ENCODE data around the gene ECE2.
A peak's percentile ranks its signal among the peaks of the same experiment; 100 is the strongest.

Gene ECE2

DNA sequence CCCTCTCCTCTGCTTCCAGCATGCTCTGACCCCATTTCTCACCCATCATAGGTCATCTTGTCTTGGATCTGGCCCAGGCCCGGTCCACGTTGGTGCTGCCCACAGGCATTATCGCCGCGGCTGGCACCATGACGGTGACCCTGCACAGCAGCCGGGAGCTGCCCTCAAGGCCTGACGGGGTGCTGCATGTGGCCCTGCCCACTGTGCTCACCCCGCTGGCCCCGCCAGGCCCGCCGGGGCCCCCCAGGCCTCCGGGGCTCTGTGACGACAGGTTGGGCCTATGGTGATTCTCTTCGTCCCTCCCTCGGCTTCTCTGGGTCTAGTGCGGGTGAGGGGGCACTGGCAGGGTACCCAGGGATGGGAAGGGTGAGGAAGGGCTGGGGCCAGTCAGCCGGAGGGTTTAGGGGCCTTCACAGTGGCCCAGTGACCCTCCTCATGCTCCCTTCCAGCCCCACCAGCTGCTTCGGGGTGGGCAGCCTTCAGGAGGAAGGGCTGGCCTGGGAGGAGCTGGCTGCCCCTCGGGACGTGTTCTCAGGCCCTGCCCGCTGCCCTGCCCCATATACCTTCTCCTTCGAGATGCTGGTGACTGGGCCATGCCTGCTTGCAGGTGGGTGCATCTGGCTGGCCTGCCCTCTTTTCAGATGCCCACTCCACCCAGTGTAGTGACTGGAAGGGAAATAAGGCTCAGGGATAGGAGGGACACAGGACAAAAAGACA lies 42.5 kb upstream of the ECE2 start:
- Histone ChIP-seq H4K20me1 (peaks cover 0 to 72% (median 41%) of the 10 kb centered on the region in 11 experiments; a peak in 19 of 22 replicates), H3K4me2 (peak overlapping the region in 9 of 11 experiments; percentile 64 to 98 (median 93); a peak in 17 of 22 replicates), H3K9me3 (replicated peaks in 1 of 11) (no peaks in the 10 kb centered on the region), H3K9ac (peak overlapping the region in 2 of 11 experiments; percentile 9 to 16; a peak in 2 of 22 replicates), H3K27ac (no peak overlapping the region), H3K36me3 (no peaks in the 10 kb centered on the region), H3K4me3 (no peak overlapping the region), H3K4me1 (peaks cover 50 to 97% (median 80%) of the 10 kb centered on the region in 10 experiments), H3K27me3 (peaks cover 41 to 47% (median 45%) of the 10 kb centered on the region in 11 experiments)
- TF ChIP-seq Cebpa-rat (IDR thresholded peaks at IDR 0.05) = no peak

- H3K27ac ChIP-seq = peak overlapping the region in 2 of 11 experiments; percentile 35 to 62; a peak in 2 of 22 replicates
- no peaks in the 10 kb centered on the region for H3K36me3 ChIP-seq
- peak overlapping the region; percentile 40 to 98 (median 90) for H3K4me2 ChIP-seq
- peaks cover 32 to 38% (median 36%) of the 10 kb centered on the region in 11 experiments for H3K27me3 ChIP-seq
- TF ChIP-seq Cebpa-rat (IDR thresholded peaks at IDR 0.05) = no peak
- peaks cover 55 to 95% (median 82%) of the 10 kb centered on the region in 10 experiments for H3K4me1 ChIP-seq
- H3K4me3 ChIP-seq = peak overlapping the region in 1 of 10 experiments; percentile 7; a peak in 2 of 20 replicates
- peak overlapping the region in 3 of 11 experiments; percentile 37 to 40 (median 37); a peak in 4 of 22 replicates for H3K9ac ChIP-seq
- peaks cover 0 to 76% (median 41%) of the 10 kb centered on the region in 11 experiments; a peak in 19 of 22 replicates for H4K20me1 ChIP-seq
- no peaks in the 10 kb centered on the region for H3K9me3 ChIP-seq (replicated peaks in 1 of 11)
Measured at GRCh38 chr3:184234224-184234623, 41.6 kb upstream of the ECE2 start.

DNA sequence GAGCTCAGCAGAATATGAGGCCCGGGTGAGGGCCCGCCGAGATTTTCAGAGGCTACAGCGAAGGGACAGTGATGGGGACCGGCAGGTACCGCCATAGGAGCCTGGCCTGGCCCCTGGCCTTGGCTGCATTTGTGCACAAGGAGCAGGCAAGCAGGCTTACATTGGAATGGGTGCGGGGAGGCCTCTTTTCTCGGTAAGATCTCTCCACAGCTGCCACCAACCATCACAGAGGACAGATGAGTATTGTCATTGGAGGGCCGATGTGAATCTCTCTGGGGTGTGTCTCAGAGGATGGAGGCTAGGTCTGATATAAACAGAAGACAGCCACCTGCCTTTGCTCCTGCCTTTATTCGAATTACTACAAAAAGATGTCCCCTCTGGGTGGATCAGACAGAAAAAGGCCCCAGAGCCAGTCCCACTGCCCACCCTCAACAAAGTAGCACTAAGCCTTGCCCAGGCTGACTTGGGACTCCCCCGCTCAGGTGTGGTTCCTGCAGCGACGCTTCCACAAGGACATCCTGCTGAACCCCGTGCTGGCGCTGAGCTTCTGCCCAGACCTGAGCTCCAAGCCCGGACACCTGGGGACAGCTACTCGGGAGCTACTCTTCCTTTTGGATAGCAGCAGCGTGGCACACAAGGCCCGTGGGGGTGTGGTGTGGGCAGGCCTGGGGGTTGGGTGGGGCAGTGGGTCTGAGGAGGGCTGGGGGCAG lies 41.0 kb upstream of the ECE2 start:
- peak overlapping the region; percentile 40 to 98 (median 90); a peak in 21 of 22 replicates for H3K4me2 ChIP-seq
- peaks cover 51 to 91% (median 78%) of the 10 kb centered on the region in 10 experiments for H3K4me1 ChIP-seq
- peaks cover 25 to 32% (median 30%) of the 10 kb centered on the region in 11 experiments for H3K27me3 ChIP-seq
- peak overlapping the region in 1 of 10 experiments; percentile 7; a peak in 2 of 20 replicates for H3K4me3 ChIP-seq
- peak overlapping the region in 2 of 11 experiments; percentile 35 to 62; a peak in 4 of 22 replicates for H3K27ac ChIP-seq
- TF ChIP-seq Cebpa-rat (IDR thresholded peaks at IDR 0.05) = no peak
- H3K9me3 ChIP-seq (replicated peaks in 1 of 11) = no peaks in the 10 kb centered on the region
- H3K9ac ChIP-seq = peak overlapping the region in 4 of 11 experiments; percentile 37 to 51 (median 38); a peak in 6 of 22 replicates
- no peaks in the 10 kb centered on the region for H3K36me3 ChIP-seq
- H4K20me1 ChIP-seq = peaks cover 0 to 78% (median 44%) of the 10 kb centered on the region in 11 experiments; a peak in 19 of 22 replicates

- Histone ChIP-seq H3K27ac (peak overlapping the region in 5 of 11 experiments; percentile 35 to 67 (median 58); a peak in 11 of 22 replicates), H3K36me3 (no peaks in the 10 kb centered on the region), H3K9me3 (replicated peaks in 1 of 11) (no peaks in the 10 kb centered on the region)
Measured at GRCh38 chr3:184235381-184236032, 40.3 kb upstream of the ECE2 start.

GRCh38 chr3:184236033-184236410 lies 39.8 kb upstream of the ECE2 start:
- Histone ChIP-seq H3K9ac (peak overlapping the region in 6 of 11 experiments; percentile 18 to 61 (median 46); a peak in 9 of 22 replicates), H3K36me3 (peaks cover 0 to 5% (median 0%) of the 10 kb centered on the region in 11 experiments; a peak in 1 of 22 replicates), H3K9me3 (replicated peaks in 1 of 11) (no peaks in the 10 kb centered on the region), H3K27ac (peak overlapping the region in 6 of 11 experiments; percentile 35 to 67 (median 58); a peak in 11 of 22 replicates), H4K20me1 (peaks cover 0 to 78% (median 44%) of the 10 kb centered on the region in 11 experiments; a peak in 19 of 22 replicates), H3K4me3 (peak overlapping the region in 2 of 10 experiments; percentile 9 to 28; a peak in 3 of 20 replicates), H3K4me2 (peak overlapping the region; percentile 57 to 98 (median 90); a peak in 21 of 22 replicates), H3K27me3 (peaks cover 14 to 20% (median 18%) of the 10 kb centered on the region in 11 experiments), H3K4me1 (peaks cover 40 to 79% (median 66%) of the 10 kb centered on the region in 10 experiments)
- TF ChIP-seq Cebpa-rat (IDR thresholded peaks at IDR 0.05) = no peak

More at GRCh38 chr3:184235381-184236032, 40.3 kb upstream of the ECE2 start:
- TF ChIP-seq Cebpa-rat (IDR thresholded peaks at IDR 0.05) = no peak
- Histone ChIP-seq H3K27me3 (peaks cover 19 to 25% (median 23%) of the 10 kb centered on the region in 11 experiments), H3K4me2 (peak overlapping the region; percentile 57 to 98 (median 90); a peak in 21 of 22 replicates), H4K20me1 (peaks cover 0 to 78% (median 44%) of the 10 kb centered on the region in 11 experiments; a peak in 19 of 22 replicates), H3K4me1 (peaks cover 44 to 84% (median 71%) of the 10 kb centered on the region in 10 experiments), H3K9ac (peak overlapping the region in 5 of 11 experiments; percentile 27 to 61 (median 55); a peak in 7 of 22 replicates), H3K4me3 (no peak overlapping the region)

DNA sequence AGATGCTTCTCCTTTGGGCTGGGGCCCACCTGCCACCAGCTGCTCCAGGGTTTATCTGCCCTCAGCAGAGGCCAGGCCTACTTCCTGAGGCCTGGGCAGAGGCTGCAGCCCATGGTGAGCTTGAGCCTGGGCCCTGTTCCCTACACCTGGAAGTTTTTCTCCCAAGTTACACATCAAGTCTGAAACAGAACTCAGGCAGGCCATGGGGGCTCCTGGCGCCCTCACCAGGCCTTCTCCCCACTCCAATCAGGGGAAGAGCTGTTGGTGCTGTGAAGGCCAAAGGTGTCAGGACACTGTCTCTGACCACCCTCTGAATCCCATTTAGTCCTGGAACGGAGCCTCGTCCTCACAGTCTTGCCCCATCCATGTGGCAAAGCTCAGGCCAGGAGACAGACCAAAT lies 39.2 kb upstream of the ECE2 start:
- no peaks in the 10 kb centered on the region for H3K9me3 ChIP-seq (replicated peaks in 1 of 11)
- H3K9ac ChIP-seq = peak overlapping the region in 5 of 11 experiments; percentile 4 to 61 (median 55); a peak in 8 of 22 replicates
- TF ChIP-seq Cebpa-rat (IDR thresholded peaks at IDR 0.05) = no peak
- H4K20me1 ChIP-seq = peaks cover 0 to 78% (median 44%) of the 10 kb centered on the region in 11 experiments; a peak in 18 of 22 replicates
- H3K36me3 ChIP-seq = peaks cover 0 to 11% (median 5%) of the 10 kb centered on the region in 11 experiments; a peak in 14 of 22 replicates
- peak overlapping the region in 4 of 10 experiments; percentile 4 to 35 (median 18); a peak in 4 of 20 replicates for H3K4me3 ChIP-seq
- peaks cover 7 to 14% (median 12%) of the 10 kb centered on the region in 11 experiments for H3K27me3 ChIP-seq
- H3K27ac ChIP-seq = peak overlapping the region in 6 of 11 experiments; percentile 35 to 67 (median 58); a peak in 10 of 22 replicates
- H3K4me2 ChIP-seq = peak overlapping the region; percentile 57 to 98 (median 90)
- H3K4me1 ChIP-seq = peaks cover 40 to 73% (median 63%) of the 10 kb centered on the region in 10 experiments

DNA sequence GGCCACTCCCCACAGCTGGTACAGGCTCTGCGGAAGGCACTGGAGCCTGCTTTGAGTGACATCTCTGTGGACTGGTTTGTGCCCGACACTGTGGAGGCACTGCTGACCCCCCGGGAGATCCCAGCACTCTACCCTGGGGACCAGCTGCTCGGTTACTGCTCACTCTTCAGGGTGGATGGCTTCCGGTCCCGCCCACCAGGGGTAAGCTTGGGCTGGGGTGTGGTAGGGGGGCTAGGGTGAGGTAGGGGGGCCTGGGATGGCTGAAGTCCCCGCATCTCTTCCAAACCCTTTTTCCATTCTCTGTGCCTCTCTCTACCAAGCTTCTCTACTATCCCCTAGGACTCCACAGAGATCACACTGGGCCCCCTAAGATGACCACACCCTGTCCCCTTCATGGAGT lies 38.6 kb upstream of the ECE2 start:
- H3K9ac ChIP-seq = peak overlapping the region in 4 of 11 experiments; percentile 36 to 61 (median 58); a peak in 6 of 22 replicates
- H3K36me3 ChIP-seq = peaks cover 1 to 17% (median 10%) of the 10 kb centered on the region in 11 experiments; a peak in 19 of 22 replicates
- TF ChIP-seq Cebpa-rat (IDR thresholded peaks at IDR 0.05) = no peak
- peaks cover 0 to 78% (median 46%) of the 10 kb centered on the region in 11 experiments; a peak in 18 of 22 replicates for H4K20me1 ChIP-seq
- H3K4me2 ChIP-seq = peak overlapping the region; percentile 57 to 98 (median 90)
- H3K9me3 ChIP-seq (replicated peaks in 1 of 11) = no peaks in the 10 kb centered on the region
- H3K4me3 ChIP-seq = peak overlapping the region in 3 of 10 experiments; percentile 9 to 35 (median 28); a peak in 3 of 20 replicates
- peaks cover 40 to 67% (median 62%) of the 10 kb centered on the region in 10 experiments for H3K4me1 ChIP-seq
- peaks cover 2 to 8% (median 6%) of the 10 kb centered on the region in 11 experiments; a peak in 20 of 22 replicates for H3K27me3 ChIP-seq
- H3K27ac ChIP-seq = peak overlapping the region in 5 of 11 experiments; percentile 35 to 67 (median 58); a peak in 9 of 22 replicates
